Heart left ventricle (tissue), 16 donors: ENCODE data around the gene MAGI2. TPM values are rescaled to one million over a fixed set of nuclear protein-coding genes. Genes with fewer than 3 reads are reported as not detected.

ENCODE experiments used
- ATAC-seq, 4 donors: fragments of 200-7000 bp; cut with Tn5 transposase; one replicate each; pipeline ENCODE4 v1.9.1; 2020 to 2022; ENCODE audit warnings: moderate library complexity in 4 of 4, mild to moderate bottlenecking in 3 of 4, moderate number of reproducible peaks in 1 of 4
- DNase-seq, 5 donors: peaks; one replicate each; pipeline ENCODE4 v3.0.0-alpha.2; 2020
- H3K27ac ChIP-seq, 12 donors: fragments of 200-600 bp; sonication (generic) in 4 of 12; one replicate each; pipeline versions ENCODE4 v1.5.0 to v1.8.0; 2016 to 2022; ENCODE audit warnings: mild to moderate bottlenecking in 2 of 12
- H3K27me3 ChIP-seq, 9 donors: fragments of 200-600 bp; sonication (generic) in 2 of 9; one replicate each; pipeline versions ENCODE4 v1.5.1 to v1.8.0; 2016 to 2022; ENCODE audit warnings: mild to moderate bottlenecking in 3 of 9
- H3K36me3 ChIP-seq, 9 donors: fragments of 200-600 bp; sonication (generic) in 2 of 9; one replicate each; pipeline versions ENCODE4 v1.5.0 to v1.8.0; 2018 to 2022; ENCODE audit warnings: mild to moderate bottlenecking in 2 of 9
- H3K4me1 ChIP-seq, 12 donors: fragments of 200-600 bp; sonication (generic) in 4 of 12; one replicate each; pipeline versions ENCODE4 v1.5.0 to v1.8.0; 2016 to 2022; ENCODE audit warnings: mild to moderate bottlenecking in 3 of 12
- H3K4me3 ChIP-seq, 12 donors: fragments of 200-600 bp; sonication (generic) in 4 of 12; one replicate each; pipeline versions ENCODE4 v1.5.0 to v1.8.0; 2017 to 2022; ENCODE audit warnings: mild to moderate bottlenecking in 9 of 12, moderate library complexity in 4 of 12
- H3K9me3 ChIP-seq, 12 donors: fragments of 200-600 bp; sonication (generic) in 4 of 12; one replicate each; pipeline versions ENCODE4 v1.5.0 to v1.8.0; 2016 to 2022; ENCODE audit warnings: mild to moderate bottlenecking in 1 of 12
- POLR2A ChIP-seq, 2 donors: fragments of 450-650 bp; IDR thresholded peaks; one replicate each; pipeline ENCODE4 v1.6.1; 2017; ENCODE audit warnings: antibody characterized with exemption in 2 of 2, mild to moderate bottlenecking in 2 of 2, moderate library complexity in 2 of 2
- WGBS, 4 donors: extraction: QIAGEN DNeasy Blood & Tissue Kit in 2 of 4; methylation state at CpG; one replicate each; pipeline versions ENCODE4 v1.1.5 to v1.1.7; 2013 to 2018; 5-methylcytosine and 5-hydroxymethylcytosine counted together
- intact Hi-C, 10 donors: fragments of 100-400 bp; cut with DNase I; formaldehyde crosslinking; loops; one replicate each; pipeline versions ENCODE4 v1.11.1 to v1.14.2; 2022
- polyA plus RNA-seq, 2 donors: library from polyadenylated mRNA; stranded (reverse); fragments of 200-250 nt; gene quantifications; one replicate each; pipeline ENCODE4 v1.2.3, GENCODE V29; 2013
- total RNA-seq, 9 donors: library from RNA; depleted of rRNA in 2 of 9; stranded (reverse); fragments of >200 nt in 2 of 9; fragmentation: NEBNext Ultra II Directional in 3 of 9; extraction: Animal tissue kit (Norgen Biotek cat#: 25700) in 3 of 9; gene quantifications; one replicate each; pipeline versions ENCODE4 v1.1.0 to v1.2.4, GENCODE V29; 2016 to 2023
- TF ChIP-seq, protein P1 (sequence below), 12 donors: fragments of 200-600 bp; sonication (generic) in 4 of 12; IDR thresholded peaks; one replicate each; pipeline versions ENCODE4 v1.5.0 to v1.8.0; 2018 to 2022; ENCODE audit warnings: antibody characterized with exemption in 12 of 12, mild to moderate bottlenecking in 5 of 12
- donor health status: ischemic (EF 13 %, LVEDD 7.1; RV severe dilation, severe dysfunction).
- donor health status: healthy with polysubstance abuse.
- donor health status: DM: no; HTN: yes; CAD: no.
- donor health status: DM: no; HTN: no; CAD: no.
- donor health status: ischemic (EF 25% LVEDD 6.9; RV normal size, moderate dysfunction).
- donor health status: ischemic (EF 25% LVEDD 5.7; RV mildly dilated, moderate dysfunction).
- donor health status: healthy.
- donor health status: DM: yes; HTN: yes; CAD: no.
- donor health status: ischemic (EF 35%, LVEDD 5.7; RV mildly dilated, moderate dysfunction).
- donor health status: nonischemic (EF 11% LVEDD 7.7; RV severe dilation, severe dysfunction).
- donor health status: DM: yes; HTN: yes; CAD: no.
- donor health status: PGD.
- donor health status: ischemic (EF 29% LVEDD 5.4; RV normal size, mild dysfunction).
- donor health status: nonischemic (EF 23%, LVEDD 6.1; RV moderate dilation, normal function).

MAGI2 gene
- total and polyA plus RNA-seq, 11 donors = 1.1 to 6.8 (median 3.8) TPM

DNA sequence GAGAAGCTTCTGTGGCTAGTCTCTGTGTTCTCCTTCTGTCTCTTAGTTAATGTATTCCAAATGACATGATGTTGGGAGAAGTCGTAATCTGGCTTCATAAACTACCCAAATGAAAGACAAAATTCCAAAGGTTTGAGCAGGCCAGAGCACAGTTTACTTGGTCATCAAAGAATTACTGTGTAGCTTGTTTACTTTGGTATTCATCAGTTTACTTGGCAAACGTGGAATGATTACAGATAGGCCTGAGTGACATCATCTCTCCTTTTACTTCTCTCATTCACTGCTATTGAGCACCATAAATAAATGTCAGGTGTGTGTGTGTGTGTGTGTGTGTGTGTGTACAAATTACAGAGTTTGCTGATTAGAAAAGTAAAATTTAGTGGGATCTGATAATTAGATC, 1327.6 kb downstream of the MAGI2 start:
- Histone ChIP-seq H3K27ac (no peak overlapping the region), H3K4me1 (no peaks in the 10 kb centered on the region), H3K36me3 (no peaks in the 10 kb centered on the region), H3K4me3 (no peak overlapping the region), H3K27me3 (no peaks in the 10 kb centered on the region), H3K9me3 (no peaks in the 10 kb centered on the region)
- TF ChIP-seq, protein P1, sequence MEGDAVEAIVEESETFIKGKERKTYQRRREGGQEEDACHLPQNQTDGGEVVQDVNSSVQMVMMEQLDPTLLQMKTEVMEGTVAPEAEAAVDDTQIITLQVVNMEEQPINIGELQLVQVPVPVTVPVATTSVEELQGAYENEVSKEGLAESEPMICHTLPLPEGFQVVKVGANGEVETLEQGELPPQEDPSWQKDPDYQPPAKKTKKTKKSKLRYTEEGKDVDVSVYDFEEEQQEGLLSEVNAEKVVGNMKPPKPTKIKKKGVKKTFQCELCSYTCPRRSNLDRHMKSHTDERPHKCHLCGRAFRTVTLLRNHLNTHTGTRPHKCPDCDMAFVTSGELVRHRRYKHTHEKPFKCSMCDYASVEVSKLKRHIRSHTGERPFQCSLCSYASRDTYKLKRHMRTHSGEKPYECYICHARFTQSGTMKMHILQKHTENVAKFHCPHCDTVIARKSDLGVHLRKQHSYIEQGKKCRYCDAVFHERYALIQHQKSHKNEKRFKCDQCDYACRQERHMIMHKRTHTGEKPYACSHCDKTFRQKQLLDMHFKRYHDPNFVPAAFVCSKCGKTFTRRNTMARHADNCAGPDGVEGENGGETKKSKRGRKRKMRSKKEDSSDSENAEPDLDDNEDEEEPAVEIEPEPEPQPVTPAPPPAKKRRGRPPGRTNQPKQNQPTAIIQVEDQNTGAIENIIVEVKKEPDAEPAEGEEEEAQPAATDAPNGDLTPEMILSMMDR (IDR thresholded peaks at IDR 0.05) = no peak
- TF ChIP-seq POLR2A (IDR thresholded peaks at IDR 0.05) = no peak
- intact Hi-C loops = no loop called here
- DNase-seq (no peak), ATAC-seq (no peak)
- 51 to 72% (median 60%) methylated on average over 2 of the region's 2 CpGs for WGBS, 4 donors

DNA sequence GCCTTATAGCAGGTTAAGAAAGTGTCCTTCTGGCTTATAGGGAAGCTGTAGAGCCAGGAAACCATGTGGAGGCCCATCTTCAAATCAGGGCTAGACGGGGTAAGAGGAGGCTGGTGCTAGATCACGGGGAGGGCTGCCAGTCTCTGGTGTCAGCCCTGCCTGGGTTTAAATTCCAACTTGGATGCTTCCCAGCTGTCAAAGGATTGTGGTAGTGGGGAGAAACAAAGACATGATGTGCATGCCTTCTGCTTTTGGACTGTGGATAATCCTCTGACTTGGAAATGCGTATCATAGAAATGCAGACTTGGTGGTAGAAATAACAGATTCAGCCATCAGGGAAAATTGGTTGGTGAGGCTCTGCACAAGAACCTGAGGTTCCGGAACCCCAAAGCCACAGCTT, 1329.3 kb downstream of the MAGI2 start:
- 86 to 92% (median 91%) methylated on average over 4 of the region's 4 CpGs for WGBS, 4 donors

DNA sequence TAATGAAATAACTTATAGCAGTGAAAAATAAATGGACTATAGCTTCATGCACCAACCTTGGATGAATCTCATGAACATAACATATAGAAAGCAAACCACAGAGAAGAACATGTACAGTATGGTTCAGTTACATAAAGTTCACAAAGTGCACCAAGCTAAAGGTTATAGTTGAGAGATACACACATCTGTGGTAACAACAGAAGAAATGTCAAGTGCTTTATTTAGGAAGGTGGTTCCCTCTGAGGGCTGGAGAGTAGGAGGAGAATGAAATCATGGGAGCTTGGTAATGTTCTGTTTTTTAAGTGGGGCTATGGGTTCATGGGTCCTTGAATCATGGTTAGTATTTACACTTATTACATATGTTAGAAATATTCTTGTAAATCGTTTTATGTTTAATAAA, 1331.6 kb downstream of the MAGI2 start:
- 49 to 64% (median 54%) methylated on average over 1 of the region's 1 CpG for WGBS, 4 donors
- TF ChIP-seq POLR2A (IDR thresholded peaks at IDR 0.05) = no peak
- intact Hi-C loops = no loop called here
- ATAC-seq (no peak), DNase-seq (no peak)
- Histone ChIP-seq H3K27ac (no peak overlapping the region), H3K4me3 (no peak overlapping the region), H3K9me3 (no peaks in the 10 kb centered on the region), H3K36me3 (no peaks in the 10 kb centered on the region), H3K4me1 (no peaks in the 10 kb centered on the region), H3K27me3 (no peaks in the 10 kb centered on the region)

More for the DNA sequence above, 1329.3 kb downstream of the MAGI2 start:
- Histone ChIP-seq H3K9me3 (no peaks in the 10 kb centered on the region), H3K4me3 (no peak overlapping the region), H3K27me3 (no peaks in the 10 kb centered on the region), H3K27ac (no peak overlapping the region), H3K4me1 (no peaks in the 10 kb centered on the region), H3K36me3 (no peaks in the 10 kb centered on the region)
- DNase-seq (no peak), ATAC-seq (no peak)
- TF ChIP-seq POLR2A (IDR thresholded peaks at IDR 0.05) = no peak
- TF ChIP-seq, protein P1 (IDR thresholded peaks at IDR 0.05) = no peak
- intact Hi-C loops = no loop called here

DNA sequence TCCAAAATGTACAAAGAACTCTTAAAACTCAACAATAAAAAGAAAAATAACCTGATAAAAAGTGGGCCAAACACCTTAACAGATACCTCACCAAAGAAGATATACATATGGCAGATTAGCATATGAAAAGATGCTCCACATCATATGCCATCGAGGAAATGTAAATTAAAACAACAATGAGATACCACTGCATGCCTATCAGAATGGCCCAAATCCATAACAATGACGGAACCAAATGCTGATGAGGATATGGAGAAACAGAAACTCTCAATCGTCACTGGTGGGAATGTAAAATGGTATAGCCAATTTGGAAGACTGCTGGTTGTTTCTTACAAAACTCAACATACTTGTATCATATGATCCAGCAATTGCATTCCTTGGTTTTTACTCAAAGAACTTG, 1335.0 kb downstream of the MAGI2 start:
- 60 to 62% (median 60%) methylated on average over 3 of the region's 3 CpGs for WGBS, 4 donors
- Histone ChIP-seq H3K4me3 (no peak overlapping the region), H3K27ac (no peak overlapping the region), H3K9me3 (no peaks in the 10 kb centered on the region), H3K27me3 (no peaks in the 10 kb centered on the region), H3K36me3 (no peaks in the 10 kb centered on the region), H3K4me1 (no peaks in the 10 kb centered on the region)
- TF ChIP-seq, protein P1 (IDR thresholded peaks at IDR 0.05) = no peak
- no peak for TF ChIP-seq POLR2A (IDR thresholded peaks at IDR 0.05)
- intact Hi-C loops = no loop called here
- DNase-seq (no peak), ATAC-seq (no peak)

DNA sequence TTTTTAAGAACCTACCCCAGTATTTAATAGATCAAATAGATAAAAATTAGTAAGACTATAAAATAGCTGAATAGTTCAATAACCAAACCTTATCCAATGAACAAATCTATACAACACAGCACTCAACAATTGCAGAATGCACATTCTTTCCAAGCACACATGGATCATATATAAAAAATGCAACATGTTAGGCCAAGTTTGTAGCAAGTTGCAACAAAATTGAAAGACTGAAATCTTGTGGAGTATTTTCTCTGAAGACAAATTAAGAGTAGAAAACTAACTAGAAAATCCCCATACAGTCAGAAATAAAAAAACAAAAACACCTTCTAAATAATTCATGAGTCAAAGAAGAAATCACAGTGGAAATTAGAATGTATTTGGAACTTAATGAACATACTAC, 1337.6 kb downstream of the MAGI2 start:
- H3K27me3 ChIP-seq = no peaks in the 10 kb centered on the region
- H3K27ac ChIP-seq = no peak overlapping the region
- no peaks in the 10 kb centered on the region for H3K4me1 ChIP-seq
- H3K4me3 ChIP-seq = no peak overlapping the region
- H3K9me3 ChIP-seq = no peaks in the 10 kb centered on the region
- DNase-seq = no peak
- no peaks in the 10 kb centered on the region for H3K36me3 ChIP-seq
- ATAC-seq = no peak
- intact Hi-C loops = no loop called here
- no peak for TF ChIP-seq POLR2A (IDR thresholded peaks at IDR 0.05)
- TF ChIP-seq, protein P1 (IDR thresholded peaks at IDR 0.05) = no peak
